SK-N-SH treated with all-trans-retinoic acid at 6 μM for 48 hours (cell line): ENCODE data around the gene HTT-AS.

ENCODE experiments used
- ATAC-seq: fragments of 200-7000 bp; cut with Tn5 transposase; 3 replicates; pipeline ENCODE4 v1.9.1; 2020; ENCODE audit warnings: mild to moderate bottlenecking, moderate library complexity
- ARNTL ChIP-seq: fragments of 450-650 bp; formaldehyde crosslinking; IDR thresholded peaks from 2 replicates; pipeline ENCODE4 v1.5.0; 2020; ENCODE audit warnings: low read depth, mild to moderate bottlenecking, moderate library complexity, borderline replicate concordance
- BACH2 ChIP-seq: fragments of 250-450 bp; sonication (Bioruptor Pico); IDR thresholded peaks from 2 replicates; pipeline ENCODE4 v1.9.0; 2021; ENCODE audit warnings: mild to moderate bottlenecking, borderline replicate concordance
- CSDC2 ChIP-seq: fragments of 250-450 bp; sonication (Bioruptor Pico); IDR thresholded peaks from 2 replicates; pipeline ENCODE4 v1.5.0; 2020; ENCODE audit warnings: mild to moderate bottlenecking, moderate library complexity
- GLIS3 ChIP-seq: fragments of 250-450 bp; sonication (Bioruptor Pico); IDR thresholded peaks from 2 replicates; pipeline ENCODE4 v1.5.0; 2020; ENCODE audit warnings: mild to moderate bottlenecking, moderate library complexity
- ISL1 ChIP-seq: fragments of 250-450 bp; sonication (Bioruptor Pico); IDR thresholded peaks from 2 replicates; pipeline ENCODE4 v2.1.2; 2022; ENCODE audit warnings: mild to moderate bottlenecking, moderate library complexity
- OSR1 ChIP-seq: fragments of 250-450 bp; sonication (Bioruptor Pico); IDR thresholded peaks from 2 replicates; pipeline ENCODE4 v1.8.0; 2022; ENCODE audit warnings: moderate library complexity, mild to moderate bottlenecking, inconsistent platforms
- PPARA ChIP-seq: fragments of 250-450 bp; sonication (Bioruptor Pico); IDR thresholded peaks from 2 replicates; pipeline ENCODE4 v1.5.0; 2020; ENCODE audit warnings: mild to moderate bottlenecking, borderline replicate concordance
- SNAI2 ChIP-seq: fragments of 250-450 bp; sonication (Bioruptor Pico); IDR thresholded peaks from 2 replicates; pipeline ENCODE4 v1.5.0; 2020; ENCODE audit warnings: mild to moderate bottlenecking, moderate library complexity
- TCF4 ChIP-seq: fragments of 250-450 bp; sonication (Bioruptor Pico); IDR thresholded peaks from 2 replicates; pipeline ENCODE4 v1.8.0; 2021; ENCODE audit warnings: mild to moderate bottlenecking, moderate library complexity, borderline replicate concordance
- TOX ChIP-seq: fragments of 250-450 bp; sonication (Bioruptor Pico); IDR thresholded peaks from 2 replicates; pipeline ENCODE4 v1.8.0; 2021; ENCODE audit warnings: mild to moderate bottlenecking, moderate library complexity, borderline replicate concordance
- ZC3H10 ChIP-seq: fragments of 250-450 bp; sonication (Bioruptor Pico); IDR thresholded peaks from 2 replicates; pipeline ENCODE4 v1.5.1; 2021; ENCODE audit warnings: mild to moderate bottlenecking, moderate library complexity
- ZFP3 ChIP-seq: fragments of 250-450 bp; sonication (Bioruptor Pico); IDR thresholded peaks from 2 replicates; pipeline ENCODE4 v1.5.0; 2020; ENCODE audit warnings: mild to moderate bottlenecking, moderate library complexity
- ZFP30 ChIP-seq: fragments of 450-650 bp; formaldehyde crosslinking; IDR thresholded peaks from 2 replicates; pipeline ENCODE4 v1.5.0; 2022; ENCODE audit warnings: mild to moderate bottlenecking, moderate library complexity
- ZNF565 ChIP-seq: fragments of 450-650 bp; formaldehyde crosslinking; conservative IDR thresholded peaks from 2 replicates; pipeline ENCODE4 v1.5.0; 2020; ENCODE audit warnings: low read depth, mild to moderate bottlenecking, moderate library complexity
- ZNF70 ChIP-seq: fragments of 450-650 bp; formaldehyde crosslinking; IDR thresholded peaks from 2 replicates; pipeline ENCODE4 v1.5.0; 2020; ENCODE audit warnings: mild to moderate bottlenecking, moderate library complexity
- ZNF8 ChIP-seq: fragments of 450-650 bp; formaldehyde crosslinking; IDR thresholded peaks from 2 replicates; pipeline ENCODE4 v1.5.0; 2020; ENCODE audit warnings: mild to moderate bottlenecking, moderate library complexity
- TF ChIP-seq, protein P1 (sequence below): fragments of 250-450 bp; sonication (Bioruptor Pico); IDR thresholded peaks from 2 replicates; pipeline ENCODE4 v1.8.0; 2021; ENCODE audit warnings: low read depth, mild to moderate bottlenecking, moderate library complexity, borderline replicate concordance
- TF ChIP-seq, protein P2 (sequence below): fragments of 250-450 bp; sonication (Bioruptor Pico); IDR thresholded peaks from 2 replicates; pipeline ENCODE4 v1.5.0; 2020; ENCODE audit warnings: mild to moderate bottlenecking, moderate library complexity
- TF ChIP-seq, protein P3 (sequence below): fragments of 250-450 bp; sonication (Bioruptor Pico); IDR thresholded peaks from 2 replicates; pipeline ENCODE4 v1.5.1; 2021; ENCODE audit warnings: mild to moderate bottlenecking, moderate library complexity

HTT-AS gene

DNA sequence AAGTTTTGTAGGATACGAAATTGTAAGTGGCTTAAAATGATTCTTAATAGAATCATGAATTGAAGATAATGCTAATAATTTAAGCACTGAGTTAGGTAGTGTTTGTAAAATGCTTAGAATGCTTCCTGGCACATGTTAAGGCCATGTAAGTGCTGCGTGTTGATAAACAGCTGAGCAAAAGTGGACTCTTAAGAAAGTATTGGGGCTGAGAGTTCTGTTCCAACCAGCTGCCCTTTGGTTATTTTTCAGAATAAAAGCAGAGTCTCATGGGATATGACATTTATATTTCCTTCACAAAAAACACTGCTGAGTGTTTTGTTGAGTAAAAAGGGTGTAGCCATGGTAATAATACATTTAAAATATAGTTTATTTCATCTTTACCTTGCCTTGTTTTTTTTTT is 42.6 kb upstream of the HTT-AS start:
- TF ChIP-seq, protein P1, sequence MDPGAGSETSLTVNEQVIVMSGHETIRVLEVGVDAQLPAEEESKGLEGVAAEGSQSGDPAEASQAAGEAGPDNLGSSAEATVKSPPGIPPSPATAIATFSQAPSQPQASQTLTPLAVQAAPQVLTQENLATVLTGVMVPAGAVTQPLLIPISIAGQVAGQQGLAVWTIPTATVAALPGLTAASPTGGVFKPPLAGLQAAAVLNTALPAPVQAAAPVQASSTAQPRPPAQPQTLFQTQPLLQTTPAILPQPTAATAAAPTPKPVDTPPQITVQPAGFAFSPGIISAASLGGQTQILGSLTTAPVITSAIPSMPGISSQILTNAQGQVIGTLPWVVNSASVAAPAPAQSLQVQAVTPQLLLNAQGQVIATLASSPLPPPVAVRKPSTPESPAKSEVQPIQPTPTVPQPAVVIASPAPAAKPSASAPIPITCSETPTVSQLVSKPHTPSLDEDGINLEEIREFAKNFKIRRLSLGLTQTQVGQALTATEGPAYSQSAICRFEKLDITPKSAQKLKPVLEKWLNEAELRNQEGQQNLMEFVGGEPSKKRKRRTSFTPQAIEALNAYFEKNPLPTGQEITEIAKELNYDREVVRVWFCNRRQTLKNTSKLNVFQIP (CRISPR knock-in tag): no peak
- TF ChIP-seq, all 23 proteins: peak for 0
- ATAC-seq: no peak

DNA sequence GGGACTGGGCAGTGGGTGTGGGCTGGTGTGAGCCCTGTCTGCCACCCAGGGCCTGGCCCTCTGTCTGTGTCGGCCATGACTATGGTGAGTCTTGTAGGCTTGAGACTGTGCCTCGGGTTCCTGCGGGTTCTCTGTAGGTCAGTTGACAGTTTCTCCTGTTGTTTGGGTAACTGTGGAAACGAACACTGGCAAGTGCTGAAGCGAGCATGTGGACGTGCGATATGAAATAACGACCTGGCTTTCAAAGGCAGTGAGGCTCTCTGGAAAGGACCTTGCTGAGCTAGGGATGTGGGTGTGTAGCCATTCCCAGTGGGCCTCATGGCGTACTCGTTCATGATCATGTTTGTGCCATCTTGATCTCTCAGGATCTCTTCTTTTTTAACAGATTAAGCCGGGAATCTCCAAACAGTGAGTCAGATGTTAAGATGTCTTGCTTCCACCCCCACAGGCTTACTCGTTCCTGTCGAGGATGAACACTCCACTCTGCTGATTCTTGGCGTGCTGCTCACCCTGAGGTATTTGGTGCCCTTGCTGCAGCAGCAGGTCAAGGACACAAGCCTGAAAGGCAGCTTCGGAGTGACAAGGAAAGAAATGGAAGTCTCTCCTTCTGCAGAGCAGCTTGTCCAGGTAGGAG is 41.4 kb upstream of the HTT-AS start:
- TF ChIP-seq ZC3H10 (no peak), TOX (no peak), ZFP30 (CRISPR knock-in tag) (no peak), GLIS3 (CRISPR knock-in tag) (no peak), BACH2 (CRISPR knock-in tag) (no peak), ZNF8 (CRISPR knock-in tag) (no peak), ISL1 (CRISPR knock-in tag) (no peak), ARNTL (CRISPR knock-in tag) (no peak), ZNF565 (no peak), OSR1 (no peak), CSDC2 (CRISPR knock-in tag) (no peak), SNAI2 (no peak), ZFP3 (CRISPR knock-in tag) (no peak)
- TF ChIP-seq, protein P1 (CRISPR knock-in tag): no peak
- TF ChIP-seq, protein P2, sequence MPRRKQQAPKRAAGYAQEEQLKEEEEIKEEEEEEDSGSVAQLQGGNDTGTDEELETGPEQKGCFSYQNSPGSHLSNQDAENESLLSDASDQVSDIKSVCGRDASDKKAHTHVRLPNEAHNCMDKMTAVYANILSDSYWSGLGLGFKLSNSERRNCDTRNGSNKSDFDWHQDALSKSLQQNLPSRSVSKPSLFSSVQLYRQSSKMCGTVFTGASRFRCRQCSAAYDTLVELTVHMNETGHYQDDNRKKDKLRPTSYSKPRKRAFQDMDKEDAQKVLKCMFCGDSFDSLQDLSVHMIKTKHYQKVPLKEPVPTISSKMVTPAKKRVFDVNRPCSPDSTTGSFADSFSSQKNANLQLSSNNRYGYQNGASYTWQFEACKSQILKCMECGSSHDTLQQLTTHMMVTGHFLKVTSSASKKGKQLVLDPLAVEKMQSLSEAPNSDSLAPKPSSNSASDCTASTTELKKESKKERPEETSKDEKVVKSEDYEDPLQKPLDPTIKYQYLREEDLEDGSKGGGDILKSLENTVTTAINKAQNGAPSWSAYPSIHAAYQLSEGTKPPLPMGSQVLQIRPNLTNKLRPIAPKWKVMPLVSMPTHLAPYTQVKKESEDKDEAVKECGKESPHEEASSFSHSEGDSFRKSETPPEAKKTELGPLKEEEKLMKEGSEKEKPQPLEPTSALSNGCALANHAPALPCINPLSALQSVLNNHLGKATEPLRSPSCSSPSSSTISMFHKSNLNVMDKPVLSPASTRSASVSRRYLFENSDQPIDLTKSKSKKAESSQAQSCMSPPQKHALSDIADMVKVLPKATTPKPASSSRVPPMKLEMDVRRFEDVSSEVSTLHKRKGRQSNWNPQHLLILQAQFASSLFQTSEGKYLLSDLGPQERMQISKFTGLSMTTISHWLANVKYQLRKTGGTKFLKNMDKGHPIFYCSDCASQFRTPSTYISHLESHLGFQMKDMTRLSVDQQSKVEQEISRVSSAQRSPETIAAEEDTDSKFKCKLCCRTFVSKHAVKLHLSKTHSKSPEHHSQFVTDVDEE (CRISPR knock-in tag): no peak
- ATAC-seq: no peak

DNA sequence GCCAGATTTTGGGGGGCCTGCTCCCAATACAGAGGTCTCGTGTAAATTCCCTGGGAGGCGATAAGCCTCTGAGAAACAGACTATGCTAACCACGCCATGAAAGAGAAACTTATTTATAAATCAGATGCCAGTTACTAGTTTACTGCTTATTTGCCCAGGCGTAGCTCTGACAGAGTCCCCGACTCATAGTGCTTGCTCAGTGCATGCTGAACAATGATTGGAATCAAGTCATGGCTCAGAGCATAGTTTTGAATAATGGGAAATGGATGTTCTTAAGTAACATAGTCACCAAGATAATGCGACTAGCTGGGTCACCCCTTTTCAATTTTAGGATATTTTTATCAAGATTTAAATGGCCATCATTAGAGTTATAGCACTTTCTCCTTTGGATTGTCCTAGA is 40.0 kb upstream of the HTT-AS start:
- TF ChIP-seq ZNF565 (no peak), TOX (no peak), BACH2 (CRISPR knock-in tag) (no peak), ZFP30 (CRISPR knock-in tag) (no peak), ZNF70 (CRISPR knock-in tag) (no peak)
- TF ChIP-seq, protein P3, sequence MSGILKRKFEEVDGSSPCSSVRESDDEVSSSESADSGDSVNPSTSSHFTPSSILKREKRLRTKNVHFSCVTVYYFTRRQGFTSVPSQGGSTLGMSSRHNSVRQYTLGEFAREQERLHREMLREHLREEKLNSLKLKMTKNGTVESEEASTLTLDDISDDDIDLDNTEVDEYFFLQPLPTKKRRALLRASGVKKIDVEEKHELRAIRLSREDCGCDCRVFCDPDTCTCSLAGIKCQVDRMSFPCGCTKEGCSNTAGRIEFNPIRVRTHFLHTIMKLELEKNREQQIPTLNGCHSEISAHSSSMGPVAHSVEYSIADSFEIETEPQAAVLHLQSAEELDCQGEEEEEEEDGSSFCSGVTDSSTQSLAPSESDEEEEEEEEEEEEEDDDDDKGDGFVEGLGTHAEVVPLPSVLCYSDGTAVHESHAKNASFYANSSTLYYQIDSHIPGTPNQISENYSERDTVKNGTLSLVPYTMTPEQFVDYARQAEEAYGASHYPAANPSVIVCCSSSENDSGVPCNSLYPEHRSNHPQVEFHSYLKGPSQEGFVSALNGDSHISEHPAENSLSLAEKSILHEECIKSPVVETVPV (CRISPR knock-in tag): no peak
- no peak for ATAC-seq

DNA sequence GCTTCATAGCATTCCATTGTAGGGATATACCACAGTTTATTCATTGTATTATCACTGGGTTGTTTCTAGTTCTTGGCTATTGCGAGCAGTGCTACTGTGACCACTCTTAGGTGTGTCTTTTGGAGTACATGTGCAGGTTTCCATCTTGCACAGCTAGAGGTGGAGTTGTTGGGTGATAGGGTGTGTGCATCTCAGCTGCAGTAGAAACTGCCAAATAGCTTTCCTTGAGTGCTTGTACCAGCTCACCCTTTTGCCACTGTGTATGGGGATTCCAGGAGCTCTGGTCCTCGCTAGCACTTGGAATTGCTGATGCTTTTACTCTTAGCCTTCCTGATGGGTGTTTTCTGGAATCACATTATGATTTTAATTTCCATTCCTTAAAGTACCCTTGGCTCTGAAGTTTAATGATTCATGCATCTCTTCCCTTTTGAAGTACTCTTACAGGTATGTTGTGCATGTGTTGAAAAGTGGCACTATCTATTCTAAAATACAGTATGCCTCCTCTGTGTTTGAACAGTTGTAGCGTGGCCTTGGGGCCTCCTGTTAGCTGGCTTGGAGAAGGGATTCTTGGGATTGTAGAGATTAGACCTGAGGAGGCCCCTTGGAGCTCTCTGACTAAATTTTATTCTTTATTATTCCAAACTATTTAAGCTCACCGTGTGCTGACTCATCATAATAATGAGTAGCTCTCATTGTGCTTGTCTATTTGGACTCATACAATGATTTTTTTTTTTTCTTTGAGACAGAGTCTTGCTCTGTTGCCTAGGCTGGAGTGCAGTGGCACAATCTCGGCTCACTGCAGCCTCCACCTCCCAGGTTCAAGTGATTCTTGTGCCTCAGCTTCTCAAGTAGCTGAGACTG is 38.5 kb upstream of the HTT-AS start:
- TF ChIP-seq BACH2 (CRISPR knock-in tag) (no peak), TCF4 (CRISPR knock-in tag) (no peak), SNAI2 (no peak), CSDC2 (CRISPR knock-in tag) (no peak), PPARA (CRISPR knock-in tag) (no peak)
- TF ChIP-seq, protein P1 (CRISPR knock-in tag): no peak
- TF ChIP-seq, protein P2 (CRISPR knock-in tag): no peak
- no peak; the same call in 1 of the 3 replicates for ATAC-seq
